ENCODE results near the gene ALDH8A1.

The ALDH8A1 gene

DNA sequence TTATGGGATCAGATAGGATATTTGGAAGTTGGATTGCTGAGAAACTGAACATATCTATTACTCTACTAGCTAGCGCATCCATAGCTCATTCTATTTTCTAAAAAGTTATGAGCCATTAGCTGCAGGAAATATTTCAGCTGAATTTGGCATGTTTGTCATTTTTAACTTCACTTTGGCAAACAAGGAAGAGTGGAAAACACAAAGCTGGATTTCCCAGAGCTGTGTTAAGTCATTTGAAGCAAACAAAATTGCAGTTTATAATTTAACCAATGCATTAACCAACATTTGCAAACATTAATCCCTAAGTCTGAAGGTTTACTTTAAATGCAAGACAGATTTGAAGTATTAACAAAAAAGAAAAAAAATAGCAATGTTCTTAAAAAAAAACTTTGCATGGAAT lies 1.2 kb downstream of the ALDH8A1 start:
- DNase-seq = no peak

DNA sequence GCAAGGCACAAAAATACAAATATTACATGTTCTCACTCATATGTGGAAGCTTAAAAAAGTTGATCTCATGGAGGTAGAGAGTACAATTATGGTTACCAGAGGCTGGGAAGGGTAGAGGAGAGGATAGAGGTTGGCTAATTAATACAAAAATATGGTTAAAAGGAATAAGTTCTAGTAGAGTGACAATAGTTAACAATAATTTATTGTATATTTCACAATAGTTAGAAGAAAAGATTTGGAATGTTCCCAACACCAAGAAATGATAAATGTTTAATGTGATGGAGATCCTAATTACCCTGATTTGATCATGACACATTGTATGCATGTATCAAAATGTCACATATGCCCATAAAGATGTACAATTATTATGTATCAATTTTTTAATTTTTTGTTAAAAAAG lies 1.8 kb downstream of the ALDH8A1 start:
- DNase-seq = no peak

DNA sequence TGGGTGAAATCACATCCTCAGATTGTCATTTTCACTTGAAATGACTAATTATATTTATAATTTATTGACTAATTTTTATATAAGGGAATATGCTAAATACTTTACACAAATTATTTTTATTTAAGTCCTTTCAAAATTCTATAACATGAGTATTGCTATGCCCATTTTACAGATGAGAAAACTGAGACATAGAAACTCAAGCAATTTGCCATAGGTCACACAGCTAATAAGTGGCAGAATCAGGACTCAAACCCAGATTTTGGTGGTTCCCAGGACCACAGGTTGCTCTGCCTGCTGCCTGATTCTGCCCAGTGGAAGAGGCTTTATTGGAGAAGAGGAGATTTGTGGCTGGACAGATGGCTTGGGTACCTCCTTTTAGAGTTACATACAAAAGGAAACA lies 4.9 kb downstream of the ALDH8A1 start:
- DNase-seq = no peak

DNA sequence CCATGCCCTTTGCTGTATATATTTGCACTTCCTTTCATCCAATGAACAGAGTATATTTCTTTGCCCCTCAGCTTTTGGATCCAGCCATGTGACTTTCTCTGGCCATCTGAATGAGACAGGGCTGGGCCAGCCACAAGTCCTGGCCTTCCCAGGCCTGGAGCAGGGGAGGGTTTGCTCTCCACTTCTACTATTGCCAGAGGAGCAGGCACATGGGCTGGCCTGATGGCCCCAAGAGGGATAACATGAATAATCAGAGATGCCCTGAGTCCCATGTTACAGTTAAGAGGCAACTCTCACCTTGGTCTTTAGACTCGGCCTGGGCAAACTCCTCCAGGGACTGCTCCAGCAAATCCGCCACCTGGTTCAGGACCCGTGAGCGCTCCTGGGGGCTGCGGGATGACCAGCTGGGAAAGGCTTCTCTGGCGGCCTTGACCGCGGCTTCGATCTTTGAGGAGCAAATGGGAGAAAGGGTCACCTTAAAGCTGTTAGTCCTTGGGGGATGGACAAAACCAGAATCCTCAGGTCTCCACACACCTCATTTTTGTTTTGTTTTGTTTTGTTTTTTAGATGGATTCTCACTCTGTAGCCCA lies 6.3 kb downstream of the ALDH8A1 start:
- DNase-seq = no peak

DNA sequence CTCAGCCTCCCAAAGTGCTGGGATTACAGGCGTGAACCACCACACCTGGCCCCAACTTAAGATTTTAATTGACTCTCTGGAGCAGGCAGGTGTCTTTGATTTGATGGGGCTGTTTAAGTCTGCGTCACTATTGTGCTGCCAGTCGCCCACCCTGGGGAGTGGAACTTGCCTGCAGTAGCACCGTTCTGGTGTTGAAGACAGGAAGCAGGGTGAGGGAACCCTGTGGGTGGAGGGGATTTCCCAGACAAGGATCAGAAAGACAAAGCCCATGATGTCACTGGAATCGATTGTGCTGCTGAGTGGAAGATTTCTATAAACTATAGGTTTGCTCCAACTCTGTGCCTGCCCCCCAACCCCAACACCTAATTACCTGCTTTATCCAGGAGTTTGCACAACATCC lies 11.0 kb downstream of the ALDH8A1 start:
- no peak for DNase-seq

DNA sequence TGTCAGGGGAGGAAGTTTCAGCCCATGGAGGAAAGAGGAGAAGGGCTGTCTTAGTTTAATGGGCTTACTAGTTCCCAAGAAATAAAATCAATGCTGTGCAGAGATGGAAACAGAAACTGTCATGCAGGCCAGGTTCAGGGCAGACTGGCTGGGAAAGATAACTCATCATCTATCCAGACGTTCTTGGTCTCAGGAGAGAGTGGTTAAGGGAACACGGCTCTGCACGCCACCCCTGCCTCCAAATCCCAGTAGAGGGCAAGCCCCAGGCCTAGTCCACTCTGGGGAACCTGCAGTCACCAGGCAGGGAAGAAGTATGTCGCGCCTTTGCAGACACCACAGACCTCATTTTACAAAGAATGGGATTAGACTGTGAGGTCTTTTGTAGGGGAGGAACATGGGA lies 12.5 kb downstream of the ALDH8A1 start:
- DNase-seq = no peak

DNA sequence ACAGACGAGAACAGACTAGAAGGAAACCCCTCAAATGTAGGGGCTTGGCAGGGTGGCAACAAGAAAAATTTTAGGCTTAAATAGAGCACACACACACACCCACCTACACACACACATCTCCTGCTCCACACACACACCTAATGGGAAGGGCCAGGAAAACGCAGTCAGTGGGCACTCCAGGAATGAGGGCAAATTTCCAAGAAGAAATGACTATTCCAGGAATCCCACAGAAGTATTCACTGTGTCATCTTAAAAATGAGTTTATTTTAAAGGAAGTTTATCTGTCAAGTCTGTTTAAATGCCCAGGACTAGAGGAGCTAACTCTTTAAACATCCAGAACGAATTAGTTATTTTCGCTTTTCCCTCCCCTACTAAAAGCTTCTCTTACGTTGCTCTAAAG lies 13.0 kb downstream of the ALDH8A1 start:
- no peak for DNase-seq

DNA sequence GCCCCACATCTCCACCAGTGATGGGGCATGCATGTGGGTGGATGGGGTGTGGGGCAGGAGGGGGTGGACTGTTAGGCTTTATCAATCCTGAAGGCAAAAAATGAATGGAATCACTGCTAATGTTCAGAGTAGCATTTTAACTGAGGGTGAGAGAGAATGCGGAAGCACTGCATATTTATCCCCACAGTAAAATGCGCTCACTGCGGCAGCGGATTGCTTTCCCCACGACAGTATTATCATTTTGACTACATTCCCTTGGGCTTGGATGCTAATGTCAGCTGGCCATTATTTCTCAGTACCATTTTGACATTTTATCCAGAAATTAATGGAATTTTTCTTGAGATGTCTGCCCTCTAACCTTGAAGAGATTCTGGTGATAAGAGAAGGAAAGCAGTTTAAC lies 13.4 kb downstream of the ALDH8A1 start:
- DNase-seq = no peak

DNA sequence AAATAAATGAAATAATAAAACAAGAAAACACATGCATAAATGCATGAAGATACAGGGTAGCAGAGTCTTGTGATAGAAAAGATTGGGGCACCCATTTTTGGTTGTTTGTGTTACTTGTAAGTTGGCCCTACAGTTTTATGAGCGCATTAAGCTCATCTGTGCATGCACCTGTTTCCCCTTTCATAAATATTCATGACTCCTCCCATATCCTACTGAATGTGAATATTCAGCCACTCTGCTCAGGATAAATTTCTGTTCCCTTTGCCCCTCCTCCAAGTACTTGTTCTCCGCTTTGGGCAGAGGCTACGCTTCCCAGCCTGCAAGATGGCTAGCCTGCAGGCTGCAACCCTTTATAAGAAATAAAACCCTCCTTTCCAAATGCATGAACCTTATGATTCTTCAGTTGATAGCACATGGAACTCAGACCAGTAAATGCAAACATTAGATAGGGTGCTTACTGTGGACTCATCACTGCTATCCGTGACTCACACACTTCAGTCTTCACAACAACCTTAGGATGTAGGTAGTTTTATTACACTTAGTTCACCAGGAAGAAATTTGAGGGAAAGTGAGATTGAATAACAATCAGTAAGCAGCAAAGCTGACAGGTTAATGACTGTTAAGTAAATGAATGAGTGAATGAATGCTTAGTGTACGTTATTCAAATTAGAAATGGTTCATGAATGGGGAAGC lies 15.0 kb downstream of the ALDH8A1 start:
- no peak for DNase-seq

DNA sequence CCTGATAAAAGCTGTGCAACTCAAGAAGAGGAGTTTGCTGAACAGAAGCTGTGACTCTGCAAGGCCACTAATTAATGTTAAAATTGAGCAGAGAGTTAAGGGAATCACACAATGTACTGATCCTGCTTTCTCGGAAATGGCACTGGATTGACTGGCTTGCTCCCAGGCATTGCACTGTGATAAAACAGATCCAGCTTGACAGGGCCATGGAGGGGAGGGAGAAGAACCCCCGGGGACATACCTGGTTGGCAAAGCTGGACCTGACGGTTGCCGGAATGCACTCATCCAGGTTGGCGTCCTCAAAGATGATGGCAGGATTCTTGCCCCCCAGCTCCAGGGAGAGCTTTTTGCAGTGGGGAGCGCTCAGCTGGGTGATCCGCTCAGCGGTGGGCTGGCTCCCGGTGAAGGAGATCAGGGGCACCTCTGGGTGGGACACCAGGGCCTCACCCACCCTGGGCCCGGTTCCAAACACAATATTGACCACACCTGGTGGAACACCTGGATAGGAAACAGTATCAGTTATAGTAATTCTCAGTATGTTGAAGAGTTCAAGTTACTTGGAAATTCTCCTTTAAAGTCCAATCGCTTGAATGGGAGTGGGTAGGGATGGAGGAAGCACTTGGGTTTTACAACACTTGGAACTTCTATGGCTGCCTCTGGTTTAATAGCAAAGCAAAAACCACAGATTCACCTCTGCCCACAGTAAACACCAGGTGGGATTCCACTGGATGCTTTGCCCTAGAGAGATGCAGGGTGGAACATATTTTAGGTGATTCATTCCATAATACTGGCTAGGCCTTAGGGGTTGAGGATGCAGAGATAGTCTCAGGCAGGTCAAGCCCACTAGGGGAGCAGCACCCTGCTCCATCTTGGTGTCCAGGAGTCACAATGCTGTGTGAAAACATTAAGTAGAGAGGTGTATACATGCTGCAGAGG lies 17.1 kb downstream of the ALDH8A1 start:
- DNase-seq = no peak

DNA sequence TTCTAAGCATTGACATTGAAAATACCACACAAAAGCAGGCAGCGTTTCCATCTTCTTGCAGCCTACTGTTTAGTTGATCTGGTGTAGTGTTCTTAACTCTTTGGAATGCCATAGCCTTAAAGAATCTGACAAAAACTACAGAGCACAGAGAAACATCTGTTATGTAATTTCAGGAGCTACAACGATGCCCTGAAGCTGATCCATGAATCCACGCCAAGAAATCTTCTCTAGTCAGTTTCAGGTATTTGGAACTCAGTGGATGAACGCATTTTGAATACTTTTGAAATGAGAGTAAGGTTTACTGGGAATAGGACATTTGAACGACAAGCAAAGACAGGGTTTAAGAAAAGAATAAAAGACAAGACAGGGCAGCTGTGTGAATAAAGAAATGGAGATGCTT lies 17.8 kb downstream of the ALDH8A1 start:
- DNase-seq = no peak

DNA sequence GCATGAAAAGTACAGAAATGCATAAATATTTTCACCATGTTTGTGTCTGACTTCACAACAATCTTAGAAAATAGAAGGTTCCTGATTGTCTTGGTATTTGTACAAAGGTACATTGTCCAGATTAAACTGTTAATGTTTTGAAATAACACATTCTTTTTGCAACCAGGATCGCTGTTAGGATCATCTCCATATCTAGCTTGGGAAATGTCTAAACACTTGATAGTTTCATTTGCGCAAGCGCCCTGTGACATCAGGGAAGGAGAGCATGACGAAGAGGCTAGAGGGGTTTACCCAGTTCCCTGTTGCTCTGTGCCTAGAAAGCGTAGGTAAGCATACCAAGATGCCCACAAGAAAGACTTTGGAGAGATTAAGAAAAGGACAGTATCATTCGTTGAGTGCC lies 19.4 kb downstream of the ALDH8A1 start:
- no peak for DNase-seq

DNA sequence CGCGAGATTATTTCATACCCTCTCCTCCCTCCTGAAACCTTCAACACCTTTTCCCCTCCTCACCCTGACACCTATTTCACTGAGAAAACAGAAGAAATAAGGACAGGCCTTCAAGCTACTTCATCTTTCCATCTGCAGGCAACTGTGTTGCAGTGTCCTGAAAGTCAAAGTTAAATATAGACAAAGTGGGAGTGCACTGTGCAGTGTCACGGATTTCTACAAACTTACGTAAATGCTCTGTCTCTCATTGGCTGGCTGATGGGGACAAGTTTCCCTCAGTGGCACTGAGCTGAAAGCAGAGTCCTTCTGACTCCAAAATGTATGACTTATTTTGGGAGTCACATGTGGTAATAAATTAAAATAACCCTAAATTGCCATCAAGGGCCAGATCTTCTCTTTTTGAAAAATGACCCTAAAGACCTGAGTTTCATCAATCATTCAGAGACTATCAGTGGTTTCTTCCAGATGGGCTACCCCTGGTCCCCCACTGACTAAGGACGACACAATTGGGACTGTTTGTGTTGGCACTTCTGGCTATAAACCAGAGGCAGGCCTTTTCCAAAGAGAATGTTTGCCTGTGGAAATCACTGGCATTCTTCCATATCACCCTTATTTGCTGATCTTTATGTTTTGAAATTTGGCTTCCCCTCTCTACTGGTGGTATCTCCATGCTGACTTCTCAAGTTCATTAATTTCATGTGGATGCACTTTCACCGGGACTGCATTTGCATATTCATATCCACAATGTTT lies 21.6 kb downstream of the ALDH8A1 start:
- DNase-seq = no peak

DNA sequence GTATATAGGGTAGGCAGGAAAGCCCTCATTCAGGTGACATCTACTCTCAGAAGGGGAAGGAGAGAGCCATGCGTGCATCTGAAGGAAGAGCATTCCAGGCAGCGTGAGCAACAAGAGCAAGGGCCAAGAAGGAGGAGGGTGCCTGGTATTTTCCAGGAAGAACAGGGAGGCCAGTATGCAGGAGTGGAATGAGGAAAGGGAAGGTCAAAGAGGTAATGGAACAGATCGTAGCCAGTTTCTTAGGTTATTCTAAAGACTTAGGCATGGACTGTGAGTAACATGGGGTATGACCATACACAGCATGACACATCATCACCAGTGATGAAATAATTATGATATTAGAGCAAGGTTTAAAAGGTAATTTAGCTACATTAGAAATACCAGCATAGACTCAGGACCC lies 24.1 kb downstream of the ALDH8A1 start:
- no peak for DNase-seq

DNA sequence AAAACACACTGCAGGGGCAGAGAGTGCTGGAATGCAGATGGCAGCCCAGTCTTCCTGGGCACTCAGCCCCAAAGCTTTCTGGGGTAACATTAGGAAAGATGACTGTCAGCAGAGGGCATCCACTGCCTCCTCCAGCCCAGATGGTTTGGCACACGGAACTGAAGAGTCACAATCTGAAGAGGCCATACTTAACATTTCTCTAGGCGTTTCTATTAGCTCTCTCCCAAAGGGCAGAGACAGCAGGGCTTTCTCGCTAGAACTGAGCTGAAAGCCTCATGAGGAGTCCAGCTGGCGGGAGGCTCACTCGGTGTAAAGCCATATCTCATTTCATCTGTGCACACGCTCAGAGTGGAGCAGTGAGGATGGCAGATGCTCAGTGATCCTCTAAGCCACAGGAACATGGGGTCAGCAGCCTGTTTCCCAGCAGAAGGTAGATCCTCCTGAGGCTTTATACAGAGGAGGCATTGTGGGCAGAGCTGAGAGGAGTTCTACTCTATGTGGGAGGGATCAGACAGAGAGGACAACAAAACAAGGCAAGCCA lies 28.1 kb downstream of the ALDH8A1 start:
- no peak for DNase-seq

DNA sequence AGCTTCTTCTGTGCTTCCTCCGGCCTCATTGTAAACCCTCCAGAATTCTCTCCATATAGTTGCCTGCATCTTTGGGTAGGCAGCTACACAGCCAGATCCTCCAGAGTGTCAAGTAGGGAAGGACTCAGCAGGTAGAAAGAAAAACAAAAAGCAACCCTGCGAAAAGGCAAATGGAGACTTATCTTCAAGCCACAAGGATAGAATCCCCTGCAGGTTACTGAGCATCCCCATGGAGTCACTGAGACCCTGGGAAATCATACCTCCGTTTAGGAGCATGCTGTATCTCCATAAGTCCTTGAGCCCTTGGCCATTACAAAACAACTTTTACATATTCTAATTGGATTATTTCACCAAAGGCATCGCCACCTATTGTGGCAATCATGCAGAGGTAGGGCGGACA lies 28.6 kb downstream of the ALDH8A1 start:
- DNase-seq = no peak

DNA sequence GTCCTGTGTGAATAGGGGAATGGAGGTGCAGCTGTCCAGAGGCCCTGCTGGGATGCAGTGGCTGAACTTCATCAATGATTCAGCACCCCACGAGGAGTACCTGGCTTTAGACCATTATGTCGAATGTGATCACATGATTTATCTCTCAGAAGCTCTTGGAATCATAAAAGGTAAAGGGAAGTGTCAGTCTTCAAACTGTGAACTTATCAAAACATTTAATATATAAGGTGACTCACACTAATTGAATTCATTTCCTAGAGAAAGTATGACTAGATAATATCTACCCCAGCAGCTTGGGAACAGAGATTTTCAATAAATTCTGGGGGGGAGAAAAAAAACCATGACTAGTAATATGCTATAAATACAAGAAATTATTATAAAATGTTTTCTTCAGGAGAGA lies 29.5 kb downstream of the ALDH8A1 start:
- no peak for DNase-seq

DNA sequence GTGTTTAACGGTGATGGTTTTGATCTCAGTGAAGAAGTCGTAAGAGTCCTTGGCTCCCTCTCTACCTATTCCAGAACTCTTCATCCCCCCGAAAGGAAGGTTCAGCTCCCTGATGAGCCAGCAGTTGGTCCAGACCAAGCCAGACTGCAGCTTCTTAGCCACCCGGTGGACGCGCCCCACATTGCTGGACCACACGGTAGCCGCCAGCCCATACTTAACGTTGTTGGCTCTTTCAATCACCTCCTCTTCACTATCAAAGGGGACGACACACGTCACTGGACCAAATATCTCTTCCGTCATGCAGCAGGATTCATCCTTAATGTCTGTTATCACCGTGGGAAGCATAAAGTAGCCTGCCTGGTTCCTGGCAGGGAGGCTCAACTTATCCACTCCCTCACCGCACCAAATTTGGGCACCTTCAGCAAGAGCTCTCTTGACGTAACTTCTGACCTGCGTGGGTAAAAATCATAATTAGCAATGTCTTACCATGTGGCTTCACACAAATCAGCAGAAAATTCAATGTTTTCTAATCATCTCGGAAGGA lies 31.4 kb downstream of the ALDH8A1 start:
- no peak for DNase-seq

DNA sequence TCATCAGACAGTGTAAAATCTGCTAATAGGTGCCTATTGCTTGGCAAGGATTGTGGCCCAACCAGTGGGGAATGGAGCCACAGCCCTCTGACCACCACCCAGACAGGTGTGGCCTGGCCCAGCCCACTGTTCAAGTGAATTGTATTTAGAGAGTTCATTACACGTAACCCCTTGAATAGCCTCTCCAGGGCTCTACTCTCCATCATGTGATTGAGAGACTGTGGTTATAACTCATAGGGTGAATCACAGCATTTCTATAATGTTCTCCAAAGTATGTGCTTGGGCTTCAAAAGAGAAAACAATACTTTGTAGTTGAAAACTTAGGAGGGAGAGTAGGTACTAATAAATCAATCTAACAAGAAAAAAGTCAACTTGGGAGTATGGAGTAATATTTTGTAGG lies 38.4 kb downstream of the ALDH8A1 start:
- DNase-seq = no peak

DNA sequence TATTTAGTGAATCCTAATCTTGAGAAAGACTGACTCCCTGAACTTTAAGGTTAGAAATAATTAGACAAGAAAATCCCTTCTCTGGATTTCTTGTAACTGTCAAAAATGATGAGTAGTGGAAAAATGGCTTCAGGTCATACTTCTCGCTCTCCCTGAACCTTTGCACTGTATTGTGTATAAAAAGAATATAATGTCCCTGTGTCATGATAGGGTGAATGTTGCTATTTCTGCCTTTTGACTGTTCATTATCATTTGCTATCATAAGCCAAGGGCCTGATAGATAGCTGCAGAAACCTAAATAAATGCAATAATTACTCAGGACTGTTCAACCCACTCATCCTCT lies 39.3 kb downstream of the ALDH8A1 start:
- DNase-seq = no peak

DNA sequence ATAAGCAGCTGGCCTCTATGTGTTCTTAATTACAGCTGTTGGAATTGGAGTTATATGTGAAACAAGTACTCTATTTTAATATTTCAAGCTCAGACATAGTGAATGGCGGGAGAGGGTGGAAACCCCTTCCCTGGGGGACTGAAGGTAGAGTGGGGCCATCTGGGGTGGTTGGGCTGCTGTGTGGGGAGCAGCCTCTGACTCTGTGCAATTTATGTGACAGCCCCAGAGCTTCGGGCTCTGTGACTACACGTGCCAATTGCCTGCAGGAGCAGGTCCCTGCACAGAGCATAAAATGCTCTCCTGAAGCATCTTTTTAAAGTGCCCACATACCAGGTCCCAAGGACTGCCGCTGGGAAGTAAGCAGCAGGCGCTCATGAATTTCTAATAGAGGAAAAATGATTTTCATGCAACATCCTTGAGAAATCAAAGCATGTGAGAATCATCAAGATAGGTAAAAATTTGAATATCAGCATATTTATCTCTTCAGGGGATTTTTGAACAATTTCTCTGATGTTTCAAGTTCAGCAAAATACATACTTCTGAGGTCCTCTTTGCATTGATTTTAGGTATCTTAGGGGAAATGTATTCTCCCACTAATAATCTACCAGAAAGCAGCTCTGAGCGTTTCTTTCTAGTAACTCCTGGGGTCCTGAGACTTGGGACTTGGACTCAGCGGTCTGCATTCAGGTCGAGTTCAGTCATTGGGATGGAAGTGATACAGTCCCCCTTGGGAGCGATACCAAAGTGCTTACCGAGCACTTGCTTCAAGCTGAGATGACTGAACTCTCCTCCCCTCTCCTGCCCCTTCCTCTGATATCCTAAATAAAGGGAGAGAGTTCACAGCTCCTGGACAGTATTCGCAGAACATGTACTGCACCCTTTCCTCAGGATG lies 40.0 kb downstream of the ALDH8A1 start:
- DNase-seq = no peak
